SH-SY5Y (cell line): ENCODE results near the gene NBEAL2.

Experiments used
- GATA2 ChIP-seq: IDR thresholded peaks from 2 replicates; pipeline ENCODE4 v1.6.1; 2011; ENCODE audit warnings: mild to moderate bottlenecking, low read depth, low read length
- GATA3 ChIP-seq: IDR thresholded peaks from 2 replicates; pipeline ENCODE4 v1.6.1; 2011; ENCODE audit warnings: low read depth, mild to moderate bottlenecking, low read length, moderate library complexity

DNA sequence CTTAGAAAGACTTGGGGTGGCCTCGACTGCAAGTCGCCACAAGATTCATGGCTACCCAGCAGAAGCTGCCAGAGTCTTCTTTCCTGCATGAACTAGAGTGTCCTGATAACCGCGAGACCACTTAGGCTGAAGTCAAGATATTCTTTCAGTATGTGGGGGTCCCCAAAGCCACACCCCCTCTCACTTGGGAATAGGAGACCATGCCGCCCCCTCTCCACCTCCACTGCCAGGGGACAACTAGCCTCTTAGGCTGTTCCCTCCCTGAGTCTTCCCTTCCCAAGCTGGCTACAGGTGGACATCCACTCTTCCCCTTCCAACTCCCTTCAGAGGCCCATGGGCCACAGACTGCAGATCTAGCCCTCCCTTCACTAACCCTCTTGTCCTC is 1.7 kb upstream of the NBEAL2 start:
- TF ChIP-seq GATA2 (no peak), GATA3 (no peak)
